ENCODE measurements around the gene SLK.

Gene SLK

GRCh38 chr10:104035194-104036068, 68.5 kb downstream of the SLK start:
- DNase-seq, result no peak

GRCh38 chr10:104036069-104036384, 69.1 kb downstream of the SLK start:
- DNase-seq, result no peak

GRCh38 chr10:104036518-104037260, 69.7 kb downstream of the SLK start:
- no peak for DNase-seq

- no peak for DNase-seq
Measured at GRCh38 chr10:104037261-104037951, 70.5 kb downstream of the SLK start.

GRCh38 chr10:104038537-104038936, 71.6 kb downstream of the SLK start:
- no peak for DNase-seq

DNA sequence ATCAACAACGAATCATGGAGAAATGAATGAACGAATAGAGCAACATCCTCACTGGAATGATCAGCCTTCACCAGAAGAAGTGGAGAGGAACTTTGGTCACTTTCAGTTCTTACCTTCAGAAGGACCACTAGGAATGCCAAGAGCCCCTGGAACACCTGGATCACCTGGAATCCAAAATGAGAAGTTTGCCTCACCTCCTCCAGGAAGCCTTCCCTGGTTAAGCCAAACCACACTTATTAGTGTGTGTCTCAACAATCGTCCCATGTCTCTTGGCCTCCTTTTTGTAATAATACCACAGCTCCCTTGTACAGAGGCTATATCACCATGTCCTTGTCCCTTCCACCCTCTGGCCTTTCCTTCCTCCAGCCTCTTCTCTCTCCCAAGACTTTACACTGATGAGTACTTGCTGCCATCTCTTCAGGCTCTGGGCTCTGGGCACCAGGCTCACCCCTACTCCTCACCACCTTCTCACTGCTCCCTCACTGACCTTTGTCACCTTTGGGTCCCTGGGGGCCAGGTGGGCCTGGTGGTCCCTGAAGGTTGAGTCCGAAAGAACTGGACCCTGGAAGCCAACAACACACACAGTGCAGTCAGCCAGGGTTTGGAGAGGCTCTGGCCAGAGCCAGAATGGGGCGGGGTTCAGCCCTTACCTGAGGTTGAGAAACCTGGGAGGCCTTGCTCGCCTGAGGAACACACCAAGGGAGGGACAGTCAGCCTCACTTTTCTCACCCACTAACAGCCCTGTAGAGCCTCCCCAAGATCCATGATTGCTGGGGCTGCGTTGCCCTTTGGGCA, 72.2 kb downstream of the SLK start:
- no peak for DNase-seq

DNA sequence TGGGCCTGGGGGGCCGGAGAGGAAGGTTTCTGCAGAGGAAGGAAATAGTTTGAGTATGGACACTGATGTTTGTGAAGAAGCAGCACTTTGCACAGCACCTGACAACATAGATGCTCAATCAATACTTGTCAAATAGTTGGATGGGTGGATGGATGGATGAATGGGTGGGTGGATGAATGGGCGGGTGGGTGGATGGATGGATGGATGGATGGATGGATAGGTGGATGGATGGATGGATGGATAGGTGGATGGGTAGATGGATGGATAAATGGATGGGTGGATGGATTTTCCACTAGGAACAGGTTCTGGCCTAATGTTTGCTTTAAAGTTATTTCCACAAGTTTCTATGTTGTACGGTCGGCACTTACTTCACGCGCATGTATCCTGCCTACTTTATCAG, 73.4 kb downstream of the SLK start:
- no peak for DNase-seq

DNA sequence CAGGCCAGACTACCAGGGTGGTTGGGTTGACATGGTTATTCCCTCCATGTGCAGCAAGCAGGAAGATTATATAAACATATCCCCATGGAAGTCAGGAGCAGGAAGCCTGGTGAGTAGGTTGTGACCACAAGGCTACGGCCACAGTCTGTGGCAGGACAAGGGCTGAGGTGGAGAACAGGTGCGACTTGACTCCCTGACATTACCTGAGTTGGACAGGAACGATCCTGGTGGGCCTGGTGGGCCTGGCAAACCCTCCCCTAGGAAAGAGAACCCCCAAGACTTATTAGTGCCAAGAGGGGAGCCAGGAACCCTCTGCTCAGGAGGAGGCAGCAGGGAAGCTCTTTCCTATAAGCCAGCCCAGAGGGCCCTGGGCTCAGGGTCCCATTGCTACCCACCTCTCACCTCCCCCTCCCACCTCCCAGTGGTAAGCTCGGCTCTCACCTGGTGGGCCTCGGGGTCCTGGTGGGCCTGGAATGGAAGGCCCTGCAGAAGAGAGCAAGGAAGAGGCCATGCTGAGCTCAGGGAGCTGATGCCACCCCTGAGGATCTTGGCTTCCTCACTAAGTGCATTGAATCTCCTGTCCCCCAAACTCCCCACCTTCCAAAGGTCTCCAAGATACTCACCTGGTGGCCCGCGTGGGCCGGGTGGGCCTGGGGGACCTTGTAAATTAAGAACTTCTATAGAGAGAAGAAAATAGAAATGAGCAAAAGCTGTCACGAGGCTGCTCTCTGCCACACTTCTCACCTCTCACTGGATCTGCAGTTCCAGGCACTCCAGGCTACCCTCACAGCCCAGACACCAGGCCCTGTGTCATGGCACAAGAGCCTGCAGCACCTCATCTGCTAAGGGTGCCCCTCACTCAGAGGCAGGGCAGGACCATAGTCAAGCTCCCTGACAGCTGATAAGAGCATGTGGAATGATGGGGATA, 74.2 kb downstream of the SLK start:
- DNase-seq, result no peak

- no peak for DNase-seq
Measured at GRCh38 chr10:104041891-104042535, 75.1 kb downstream of the SLK start.

GRCh38 chr10:104043185-104043830, 76.4 kb downstream of the SLK start:
- DNase-seq, result no peak

- DNase-seq, result no peak
Measured at GRCh38 chr10:104043854-104044253, 76.9 kb downstream of the SLK start.

DNA sequence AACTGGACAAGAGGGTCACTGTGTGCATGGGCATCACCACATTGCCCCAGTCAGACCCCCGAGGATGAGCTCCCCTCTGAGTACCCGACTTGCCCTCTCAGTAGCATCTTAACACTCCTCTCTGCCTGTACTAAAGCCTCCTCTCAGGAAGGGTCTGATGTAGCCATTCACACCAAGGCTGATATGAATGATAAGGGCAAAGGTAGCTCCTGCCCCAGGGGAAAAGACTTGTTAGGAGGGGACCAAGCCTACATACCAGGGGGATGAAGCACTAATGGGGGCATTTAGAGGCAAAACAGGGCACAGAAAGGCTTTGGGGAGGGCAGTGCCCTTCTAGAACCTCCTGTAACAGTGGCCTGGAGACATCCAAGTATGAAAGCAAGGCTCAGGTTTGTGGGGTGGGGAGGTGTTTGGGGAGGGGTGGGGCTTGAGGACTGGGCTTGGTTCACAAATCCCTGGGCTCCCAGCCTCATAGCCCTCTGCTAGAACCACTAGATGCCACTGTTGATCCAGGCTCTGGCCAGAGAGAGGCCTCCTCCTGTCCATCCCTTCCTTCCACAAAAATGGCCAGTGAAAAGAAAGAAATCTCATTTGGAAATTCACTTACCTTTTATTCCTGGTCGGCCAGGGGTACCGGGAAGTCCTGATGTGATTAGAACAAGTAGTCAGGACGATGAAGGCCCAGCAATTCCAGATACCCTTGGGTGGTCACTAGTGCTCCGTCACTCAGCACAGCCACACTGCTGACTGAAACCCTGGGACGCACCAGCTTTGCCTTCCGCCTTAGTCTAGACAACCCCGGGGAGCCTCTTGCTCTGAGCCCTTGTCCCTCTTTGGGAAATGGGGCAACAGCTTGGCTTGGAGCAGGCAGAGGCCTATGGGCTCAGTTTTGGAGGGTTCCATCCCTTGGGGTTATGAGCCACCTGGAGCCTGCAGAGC, 78.5 kb downstream of the SLK start:
- peak; percentile 65 for DNase-seq

- no peak for DNase-seq
Measured at GRCh38 chr10:104046651-104047050, 79.7 kb downstream of the SLK start.

DNA sequence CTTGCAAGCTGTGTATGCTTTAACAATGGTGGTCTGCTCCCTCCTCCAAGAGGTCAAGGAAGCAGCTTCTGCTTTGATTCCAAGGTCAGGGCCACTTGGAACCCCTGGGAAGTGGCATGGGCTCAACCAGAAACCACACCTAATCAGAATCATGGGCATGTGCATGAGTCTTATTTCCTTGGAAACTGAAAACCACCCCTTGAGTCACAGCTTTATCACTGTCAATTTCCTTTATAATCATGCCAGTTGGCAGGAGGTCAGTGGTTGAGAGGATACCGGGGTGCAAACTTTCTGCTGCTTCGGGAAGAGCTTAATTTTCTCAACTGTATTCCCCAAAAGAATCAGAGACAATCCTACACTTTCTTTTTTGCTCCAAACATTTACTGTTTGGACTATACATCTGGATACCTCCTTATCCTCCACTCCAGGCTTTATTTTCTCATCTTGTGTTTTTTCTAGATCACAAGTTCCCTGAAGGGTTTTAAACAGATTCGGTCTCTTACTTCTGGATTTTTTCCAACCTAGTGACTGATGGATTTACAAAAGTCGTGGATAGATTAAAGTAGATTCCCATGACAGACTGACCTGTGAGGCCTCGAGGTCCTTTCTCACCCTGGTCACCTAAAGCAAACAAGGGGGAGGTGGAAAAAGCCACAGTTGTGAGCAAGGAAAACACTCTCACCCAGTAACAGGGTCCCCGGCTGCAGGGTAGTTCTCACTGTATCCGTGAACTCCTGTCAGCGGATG, 82.7 kb downstream of the SLK start:
- DNase-seq, result peak; percentile 91

DNA sequence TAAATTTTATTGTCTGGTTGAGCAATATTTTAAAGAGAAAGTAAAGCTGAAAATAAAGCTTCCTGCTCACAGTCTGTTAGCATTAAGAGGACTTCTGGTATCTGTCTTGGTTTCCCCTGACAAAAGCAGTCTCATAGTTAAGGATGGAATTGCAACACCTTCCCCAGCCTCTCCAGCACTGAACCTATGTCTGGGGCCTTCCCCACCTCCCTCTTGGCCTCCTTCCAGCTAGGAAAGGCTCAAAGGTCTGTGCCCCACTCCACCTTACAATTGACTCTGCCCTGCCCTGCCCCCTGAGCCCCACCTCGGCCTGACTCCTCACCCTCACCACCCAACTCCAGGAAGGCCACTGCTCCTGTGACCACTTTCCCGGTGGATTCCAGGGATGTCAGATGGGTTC, 85.5 kb downstream of the SLK start:
- DNase-seq, result peak; percentile 28

DNA sequence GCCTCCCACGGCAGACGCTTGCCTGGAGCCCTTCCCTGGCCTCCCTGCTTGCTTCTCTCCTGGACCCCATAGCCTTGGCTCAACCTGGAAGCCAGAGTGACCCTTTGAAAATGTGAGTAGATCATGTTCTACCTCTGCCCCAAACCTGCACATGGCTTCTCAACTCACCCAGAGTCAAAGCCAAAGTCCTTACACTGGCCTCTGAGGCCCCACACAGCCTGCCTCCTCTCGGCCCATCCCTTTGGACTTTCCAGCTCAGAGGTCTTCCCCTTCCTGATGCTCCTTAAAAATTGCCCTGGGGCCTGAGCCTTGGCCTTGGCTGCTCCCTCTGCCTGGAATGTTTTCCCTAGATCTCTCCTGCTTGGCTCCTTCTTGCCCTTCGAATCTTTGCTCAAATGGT, 86.3 kb downstream of the SLK start:
- no peak for DNase-seq

DNA sequence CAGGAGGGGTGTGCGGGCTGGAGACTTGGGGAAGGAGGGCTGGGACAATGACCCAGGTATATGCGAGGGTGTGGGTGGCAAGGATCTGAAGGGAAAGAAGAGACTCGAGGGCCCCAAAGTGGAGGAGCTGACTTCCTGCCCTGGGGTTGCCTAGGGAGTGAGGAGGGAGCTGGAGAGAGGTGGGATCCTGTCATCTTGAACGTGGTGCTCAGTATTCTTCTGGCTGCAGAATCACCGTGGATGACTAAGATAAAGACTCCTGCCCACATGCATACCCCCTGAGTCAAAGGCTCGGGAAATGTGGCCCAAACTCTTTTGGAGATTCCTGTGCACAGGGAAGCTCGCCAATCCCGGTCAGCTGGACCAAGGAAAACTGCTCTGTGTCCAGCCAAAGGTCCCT, 87.5 kb downstream of the SLK start:
- peak; percentile 94 for DNase-seq

DNA sequence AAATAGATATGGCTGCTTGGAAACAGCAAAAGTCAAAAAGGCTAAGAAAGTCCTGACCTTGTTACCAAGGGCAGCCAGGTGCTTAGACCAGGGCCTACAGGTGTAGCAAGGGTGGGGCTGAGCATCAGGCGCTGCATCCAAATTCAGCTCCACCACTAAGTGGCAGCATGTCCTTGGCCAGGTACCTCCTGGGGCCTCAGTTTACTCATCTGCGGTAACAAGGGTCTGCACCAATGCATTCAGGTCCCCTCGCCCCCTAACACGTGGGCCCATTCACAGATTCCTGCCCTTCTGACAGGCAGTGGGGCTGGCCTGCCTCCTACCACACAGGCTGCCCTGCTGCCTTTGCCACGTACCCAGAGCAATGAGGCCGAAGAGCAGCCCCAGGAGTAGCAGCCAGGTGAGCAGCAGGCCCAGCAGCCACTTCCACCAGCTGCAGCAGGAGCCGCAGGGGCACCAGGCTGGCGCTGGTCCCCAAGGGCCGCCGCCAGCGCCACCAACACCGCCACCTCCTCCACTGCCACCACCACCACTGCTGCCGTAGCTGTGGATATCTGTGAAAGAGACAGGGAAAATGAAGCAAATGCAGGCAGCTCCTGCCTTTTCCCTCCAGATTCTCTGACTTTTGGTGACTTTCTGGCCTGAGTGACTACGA, 89.8 kb downstream of the SLK start:
- no peak for DNase-seq

Data from NCI-H226 (cell line).